SK-N-SH (cell line): ENCODE data around the gene MYL6B. TPM values are rescaled to one million over a fixed set of nuclear protein-coding genes. Genes with fewer than 3 reads are reported as not detected.

Source experiments
- CTCF ChIA-PET: fragments of 300-600, 350-600 bp; formaldehyde crosslinking; extraction: SDS; loops from one replicate; lab custom pipeline; 2021; lab: Yijun Ruan, JAX
- POLR2A ChIA-PET: fragments of 350-600 bp; sonication (Branson Sonifier 250); formaldehyde crosslinking; extraction: SDS; loops from one replicate; lab custom pipeline; 2020; ENCODE audit warnings: antibody characterized with exemption, inconsistent platforms; lab: Yijun Ruan, JAX
- DNase-seq: peaks from one replicate; pipeline ENCODE4 v3.0.0; 2012
- H2AFZ ChIP-seq: fragments of 200-600 bp; sonication (generic); 2 replicates; pipeline ENCODE4 v1.8.1; 2016; ENCODE audit warnings: antibody characterized with exemption, mild to moderate bottlenecking, low read depth
- H3F3A ChIP-seq: fragments of 200-600 bp; sonication (generic); replicated peaks from 2 replicates; pipeline ENCODE3; 2016; ENCODE audit warnings: antibody characterized with exemption, mild to moderate bottlenecking; ENCODE audit not compliant: insufficient read depth
- H3K27ac ChIP-seq, 2 experiments: fragments of 200-500 bp in 1 of 2; fragments of 200-600 bp in 1 of 2; sonication (Bioruptor generic) in 1 of 2; sonication (generic), shearing (Covaris generic) in 1 of 2; 2 replicates each; pipeline versions ENCODE4 v1.5.1 to v1.6.1; 2014 to 2016; ENCODE audit warnings: low read depth in 2 of 2, inconsistent platforms in 1 of 2, low read length in 1 of 2, mild to moderate bottlenecking in 1 of 2, mixed read lengths in 1 of 2
- H3K27me3 ChIP-seq: fragments of 200-600 bp; sonication (generic), shearing (Covaris generic); 2 replicates; pipeline ENCODE4 v1.6.1; 2016; ENCODE audit warnings: mixed run types; ENCODE audit not compliant: insufficient read depth
- H3K36me3 ChIP-seq, 2 experiments: fragments of 200-500 bp in 1 of 2; fragments of 200-600 bp in 1 of 2; sonication (Bioruptor generic) in 1 of 2; sonication (generic) in 1 of 2; replicated peaks in 1 of 2; 2 replicates each; pipeline versions ENCODE3 to v1.5.1; 2014 to 2016; ENCODE audit warnings: low read length in 1 of 2, mild to moderate bottlenecking in 1 of 2; ENCODE audit not compliant: insufficient read depth in 2 of 2, control insufficient read depth in 1 of 2
- H3K4me1 ChIP-seq, 2 experiments: fragments of 200-500 bp in 1 of 2; fragments of 200-600 bp in 1 of 2; sonication (Bioruptor generic) in 1 of 2; sonication (generic), shearing (Covaris generic) in 1 of 2; 2 replicates each; pipeline versions ENCODE4 v1.5.1 to v1.6.1; 2014 to 2016; ENCODE audit warnings: low read depth in 1 of 2, low read length in 1 of 2, mixed run types in 1 of 2; ENCODE audit not compliant: insufficient read depth in 2 of 2, control insufficient read depth in 1 of 2
- H3K4me2 ChIP-seq: fragments of 200-600 bp; sonication (generic), shearing (Covaris generic); 2 replicates; pipeline ENCODE4 v1.6.1; 2017; ENCODE audit warnings: mixed run types
- H3K4me3 ChIP-seq, 2 experiments: fragments of 200-500 bp in 1 of 2; fragments of 200-600 bp in 1 of 2; sonication (Bioruptor generic) in 1 of 2; sonication (generic), shearing (Covaris generic) in 1 of 2; 2 replicates each; pipeline versions ENCODE4 v1.5.1 to v1.8.1; 2014 to 2016; ENCODE audit warnings: low read depth in 2 of 2, inconsistent platforms in 1 of 2, low read length in 1 of 2, mild to moderate bottlenecking in 1 of 2, mixed read lengths in 1 of 2, moderate library complexity in 1 of 2
- H3K79me2 ChIP-seq: fragments of 200-600 bp; sonication (generic); 2 replicates; pipeline ENCODE4 v1.8.1; 2017; ENCODE audit warnings: mild to moderate bottlenecking; ENCODE audit not compliant: insufficient read depth
- H3K9ac ChIP-seq: fragments of 200-600 bp; sonication (generic); 2 replicates; pipeline ENCODE4 v1.6.1; 2017; ENCODE audit warnings: mixed run types
- H3K9me2 ChIP-seq: fragments of 200-600 bp; sonication (generic); 2 replicates; pipeline ENCODE4 v1.6.1; 2017; ENCODE audit warnings: mixed run types
- H3K9me3 ChIP-seq: fragments of 200-600 bp; sonication (generic); 2 replicates; pipeline ENCODE4 v1.6.1; 2017; ENCODE audit warnings: mixed run types, mild to moderate bottlenecking, moderate library complexity
- H4K20me1 ChIP-seq: fragments of 200-600 bp; sonication (generic); 2 replicates; pipeline ENCODE4 v1.6.1; 2017; ENCODE audit warnings: mild to moderate bottlenecking, mixed run types; ENCODE audit not compliant: insufficient read depth
- GATA2 ChIP-seq: sonication (generic); formaldehyde crosslinking; IDR thresholded peaks from 2 replicates; pipeline ENCODE4 v1.5.0; 2020; ENCODE audit warnings: mild to moderate bottlenecking, missing genetic modification reagents
- IRF3 ChIP-seq: fragments of 150-350 bp; IDR thresholded peaks from 2 replicates; pipeline ENCODE4 v1.6.1; 2016; ENCODE audit warnings: mild to moderate bottlenecking, low read depth, low read length
- JUND ChIP-seq: IDR thresholded peaks from 2 replicates; pipeline ENCODE4 v1.4.0; 2012
- MXI1 ChIP-seq: IDR thresholded peaks from 2 replicates; pipeline ENCODE4 v1.6.1; 2012; ENCODE audit warnings: mild to moderate bottlenecking, low read depth, low read length, improper control_type of control experiment
- PBX3 ChIP-seq: IDR thresholded peaks from 2 replicates; pipeline ENCODE4; 2012
- POLR2AphosphoS5 ChIP-seq: IDR thresholded peaks from 2 replicates; pipeline ENCODE4 v1.6.1; 2012; ENCODE audit warnings: low read depth, low read length
- REST ChIP-seq: IDR thresholded peaks from 2 replicates; pipeline ENCODE4 v1.6.1; 2012; ENCODE audit warnings: mild to moderate bottlenecking, low read depth, low read length, moderate library complexity
- RXRA ChIP-seq: IDR thresholded peaks from 2 replicates; pipeline ENCODE4 v1.4.0; 2012; ENCODE audit warnings: low read depth, mild to moderate bottlenecking, borderline replicate concordance
- TAF1 ChIP-seq: IDR thresholded peaks from 2 replicates; pipeline ENCODE4 v1.6.1; 2012; ENCODE audit warnings: low read depth, mild to moderate bottlenecking, low read length, moderate library complexity, borderline replicate concordance
- WGBS: methylation state at CpG from one replicate; pipeline ENCODE4 v1.1.6; 2017; ENCODE audit warnings: low lambda C conversion rate; 5-methylcytosine and 5-hydroxymethylcytosine counted together
- polyA plus RNA-seq, 3 experiments: library from polyadenylated mRNA; depleted of rRNA; stranded (reverse); fragments of >200 nt; gene quantifications; 2 replicates each; pipeline ENCODE4 v1.2.3, GENCODE V29; 2012

Gene MYL6B
- polyA plus RNA-seq, 1 of the 3 experiments (the other 2 are of a cell fraction) = 234 TPM

GRCh38 chr12:56152132-56152755, at the start of gene MYL6B (continued):
- TF ChIP-seq REST = no peak; the same call in 1 of the 2 replicates
- TF ChIP-seq POLR2AphosphoS5 = peak; percentile 67
- TF ChIP-seq IRF3 = no peak
- TF ChIP-seq MXI1 = peak; percentile 57; the same call in 1 of the 2 replicates
- TF ChIP-seq GATA2 (CRISPR knock-in tag) = no peak
- peak; percentile 62; the same call in 1 of the 2 replicates for TF ChIP-seq TAF1
- TF ChIP-seq PBX3 = peak; percentile 31; the same call in 1 of the 2 replicates
- peak; percentile 60 for TF ChIP-seq JUND

- Histone ChIP-seq H3K27ac (no peak overlapping the region), H3K36me3 (peaks cover 14 to 18% of the 10 kb centered on the region in 2 experiments), H4K20me1 (0 out of 2 replicates have a peak, but pooled peaks cover 3% of the 10 kb centered on the region), H3K27me3 (no peaks in the 10 kb centered on the region), H3K4me3 (no peak overlapping the region), H3K9ac (no peak overlapping the region), H3K79me2 (peaks cover 33% of the 10 kb centered on the region), H3K9me2 (no peaks in the 10 kb centered on the region), H2AFZ (no peak overlapping the region), H3K4me2 (no peak overlapping the region; the same call in 1 of the 2 replicates), H3F3A (peaks cover 7% of the 10 kb centered on the region), H3K9me3 (no peaks in the 10 kb centered on the region), H3K4me1 (peaks cover 5 to 19% of the 10 kb centered on the region in 2 experiments; a peak in 3 of 4 replicates)
- TF ChIP-seq RXRA = no peak
- 41% methylated on average over 1 of the region's 1 CpG for WGBS
- no peak for DNase-seq
- POLR2A ChIA-PET = no interaction called here
- CTCF ChIA-PET = interaction anchor here (1.2 kb wide), 1 partner anchor 23 kb away, joined by 3 read pairs; no protein-coding TSS in a partner anchor
Observed at GRCh38 chr12:56102683-56103065, 49.7 kb upstream of the MYL6B start.
